HG03439 (cell line): Measurements from ENCODE around the gene RTL10.

Source experiments
- ATAC-seq: cut with Tn5 transposase; IDR thresholded peaks from one replicate; pipeline ENCODE4 v1.9.1; 2021; ENCODE audit warnings: mild to moderate bottlenecking, moderate library complexity; ENCODE audit not compliant: unreplicated experiment

The RTL10 gene

GRCh38 chr22:19826619-19826950 lies 28.1 kb downstream of the RTL10 start:
- no peak for ATAC-seq

- no peak for ATAC-seq
Observed at GRCh38 chr22:19825904-19826618, 28.6 kb downstream of the RTL10 start.

DNA sequence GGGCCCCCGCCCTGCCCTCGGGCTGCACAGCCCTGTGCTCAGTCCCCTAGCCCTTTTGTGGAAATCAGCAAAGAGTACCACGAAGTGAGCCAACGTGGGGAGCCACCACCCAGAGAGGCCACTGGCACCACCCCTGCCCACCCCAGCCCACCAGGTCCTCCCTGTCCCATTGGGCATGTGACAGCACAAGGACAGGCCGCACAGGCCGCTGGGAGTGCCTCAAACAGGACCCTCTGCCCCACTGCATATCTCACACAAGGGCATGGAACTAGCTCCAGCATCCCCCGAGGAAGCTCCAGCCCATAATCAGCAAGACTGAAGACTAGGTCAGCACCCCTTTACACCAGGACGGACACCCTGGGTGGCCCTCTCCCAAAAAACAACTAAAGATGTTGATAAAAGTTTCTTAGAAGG lies 29.7 kb downstream of the RTL10 start:
- ATAC-seq: no peak

DNA sequence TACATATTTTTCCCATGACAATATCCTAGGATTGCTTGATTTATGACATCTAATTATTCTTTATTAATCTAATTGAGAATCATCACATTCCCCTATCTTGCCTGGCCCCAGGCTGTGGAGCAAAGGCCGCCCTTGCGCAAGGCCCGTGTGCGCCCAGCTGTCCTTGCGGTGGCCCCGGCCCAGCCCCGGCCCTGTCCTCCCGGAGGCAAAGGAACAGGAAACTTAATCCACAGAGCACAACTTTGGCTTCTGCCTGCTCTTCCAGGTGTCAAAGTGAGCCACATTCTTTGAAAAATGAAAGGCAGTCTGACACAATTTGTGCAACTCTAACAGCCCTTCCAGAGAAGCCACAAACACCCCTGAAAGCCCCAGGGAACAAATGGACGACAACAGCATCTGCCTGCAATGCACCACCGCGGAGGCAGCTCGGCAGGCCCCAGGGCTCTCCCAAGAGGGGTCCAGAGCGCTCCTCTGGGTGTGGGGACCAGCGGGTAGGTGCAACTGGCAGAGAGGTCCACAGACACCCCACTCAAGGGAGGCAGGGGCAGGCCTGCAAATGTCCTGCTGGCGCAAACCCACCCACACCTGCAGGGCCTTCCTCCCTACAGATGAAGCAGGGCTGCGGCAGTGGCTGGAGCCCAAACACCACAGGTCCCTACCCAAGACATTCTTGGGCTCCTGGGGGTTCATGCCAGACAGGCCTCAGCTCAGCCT lies 30.3 kb downstream of the RTL10 start:
- ATAC-seq: no peak

GRCh38 chr22:19823902-19824211 lies 30.8 kb downstream of the RTL10 start:
- ATAC-seq: no peak

DNA sequence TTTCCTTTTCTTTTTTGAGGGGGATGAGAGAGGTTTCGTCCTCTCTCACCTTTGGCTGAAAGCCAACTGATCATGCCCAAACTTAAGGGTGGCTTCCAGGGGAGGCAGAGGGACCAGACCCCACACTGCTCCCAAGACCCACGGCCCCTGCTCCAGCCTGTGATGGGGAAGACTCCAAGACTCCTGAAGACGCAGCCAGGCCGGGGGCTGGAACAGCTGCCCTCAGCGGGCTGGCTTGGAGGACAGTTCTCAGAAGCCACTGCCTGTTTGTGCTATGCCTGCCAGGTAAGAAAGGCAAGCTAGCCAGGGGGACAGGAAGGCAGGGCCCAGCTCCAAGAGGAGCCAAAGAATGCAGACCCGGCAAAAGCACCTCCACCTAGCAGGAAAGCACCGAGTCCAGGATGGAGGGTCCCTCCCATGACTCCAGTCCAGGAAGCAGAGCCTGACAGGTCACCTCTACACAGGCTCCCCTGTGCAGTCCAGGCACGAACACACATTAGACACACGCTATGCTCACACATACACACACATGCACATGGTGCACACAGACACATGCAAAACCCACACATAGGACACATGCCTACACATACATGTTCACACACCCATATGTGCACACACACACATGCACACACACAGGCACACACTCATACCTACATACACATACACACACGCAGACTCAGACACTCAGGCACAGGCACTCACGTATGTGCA lies 31.3 kb downstream of the RTL10 start:
- ATAC-seq: no peak

DNA sequence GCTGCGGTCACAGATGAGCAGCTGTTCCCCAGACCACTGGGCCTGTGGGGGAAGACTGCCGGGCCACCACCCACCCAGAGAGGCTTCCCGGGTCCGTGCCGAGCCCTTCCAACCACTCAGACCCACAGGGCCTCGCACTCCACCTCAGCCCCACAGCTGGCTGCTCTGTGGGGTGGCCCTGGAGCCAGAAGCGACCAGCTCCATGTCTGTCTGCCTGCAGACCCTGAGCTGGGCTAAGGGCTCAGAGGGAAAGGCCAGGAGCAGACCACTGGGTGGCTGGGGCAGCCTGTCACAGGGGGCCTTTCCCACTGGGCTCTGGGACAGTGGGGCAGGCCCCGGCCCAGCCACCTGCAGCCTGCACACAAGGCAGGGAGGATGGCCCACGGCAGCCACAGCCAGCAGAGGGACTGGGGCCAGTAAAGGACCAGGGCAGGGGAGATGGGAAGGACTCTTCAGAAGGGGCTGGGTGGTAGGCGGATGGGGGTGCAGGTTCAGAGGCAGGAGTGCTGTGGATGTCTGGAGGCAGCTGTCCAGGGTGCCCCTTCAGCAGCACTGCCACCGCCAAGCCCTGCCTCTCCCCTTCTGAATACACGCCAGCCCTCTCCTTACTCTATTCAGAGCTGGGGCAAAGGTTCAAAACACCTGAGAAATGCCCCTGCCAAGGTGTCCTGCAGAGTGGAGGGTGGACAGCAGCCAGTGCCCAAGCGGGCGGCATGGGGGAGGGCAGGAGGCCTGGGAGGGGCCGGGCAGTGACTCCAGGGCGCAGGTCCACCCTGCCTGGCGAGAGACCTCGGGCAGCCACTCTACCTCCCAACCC lies 32.2 kb downstream of the RTL10 start:
- no peak for ATAC-seq

GRCh38 chr22:19821523-19822300 lies 33.0 kb downstream of the RTL10 start:
- ATAC-seq: no peak

- ATAC-seq: no peak
Observed at GRCh38 chr22:19820880-19821522, 33.7 kb downstream of the RTL10 start.

DNA sequence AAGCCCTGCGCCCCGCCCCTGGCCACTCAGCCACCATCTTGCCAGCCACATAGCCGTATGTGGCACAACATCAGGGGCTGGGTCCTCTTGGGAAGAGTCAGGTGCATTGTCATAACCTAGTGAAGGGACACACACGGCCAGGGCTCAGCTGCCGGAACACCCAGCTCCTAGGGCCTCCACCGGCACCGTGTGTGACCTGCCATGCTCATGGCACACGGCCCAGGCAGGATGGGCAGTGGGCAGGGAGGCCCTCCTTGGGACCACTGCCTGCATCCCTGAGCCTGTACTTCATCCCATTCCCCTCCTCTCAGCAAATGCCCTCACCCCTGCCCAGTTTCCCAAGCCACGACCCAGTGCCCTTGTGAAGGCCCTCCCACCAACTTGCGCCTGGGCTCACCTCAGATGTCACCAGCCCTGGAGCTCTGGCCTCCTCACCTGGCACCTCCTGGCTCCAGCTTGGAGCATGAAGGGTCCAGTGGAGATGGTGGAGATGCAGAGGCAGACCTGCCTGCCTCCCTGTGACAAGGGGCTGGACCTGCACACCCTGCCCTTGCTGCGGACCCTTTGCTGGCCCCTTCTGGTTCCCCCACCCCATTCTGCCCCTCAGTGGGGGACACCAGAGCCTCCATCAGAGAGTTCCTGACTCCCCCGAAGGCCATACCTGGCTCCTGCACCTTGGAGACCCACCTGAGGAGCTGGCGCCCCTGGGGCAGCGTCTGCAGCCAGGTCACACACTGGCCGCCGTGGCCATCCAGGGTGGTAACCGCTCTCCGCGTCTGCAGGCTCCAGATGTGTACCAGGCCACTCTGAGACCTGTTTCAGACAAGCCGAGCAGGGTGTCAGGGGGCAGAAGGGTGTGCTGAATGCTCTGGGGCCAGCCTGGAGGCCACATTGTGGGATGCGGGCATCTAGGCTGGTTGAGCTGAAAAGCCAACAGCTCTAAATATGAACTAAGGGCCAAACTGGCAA lies 34.5 kb downstream of the RTL10 start:
- ATAC-seq: no peak

GRCh38 chr22:19819208-19819910 lies 35.3 kb downstream of the RTL10 start:
- ATAC-seq: no peak

GRCh38 chr22:19818324-19819207 lies 36.1 kb downstream of the RTL10 start:
- no peak for ATAC-seq

- ATAC-seq: no peak
Observed at GRCh38 chr22:19816372-19817119, 38.1 kb downstream of the RTL10 start.

DNA sequence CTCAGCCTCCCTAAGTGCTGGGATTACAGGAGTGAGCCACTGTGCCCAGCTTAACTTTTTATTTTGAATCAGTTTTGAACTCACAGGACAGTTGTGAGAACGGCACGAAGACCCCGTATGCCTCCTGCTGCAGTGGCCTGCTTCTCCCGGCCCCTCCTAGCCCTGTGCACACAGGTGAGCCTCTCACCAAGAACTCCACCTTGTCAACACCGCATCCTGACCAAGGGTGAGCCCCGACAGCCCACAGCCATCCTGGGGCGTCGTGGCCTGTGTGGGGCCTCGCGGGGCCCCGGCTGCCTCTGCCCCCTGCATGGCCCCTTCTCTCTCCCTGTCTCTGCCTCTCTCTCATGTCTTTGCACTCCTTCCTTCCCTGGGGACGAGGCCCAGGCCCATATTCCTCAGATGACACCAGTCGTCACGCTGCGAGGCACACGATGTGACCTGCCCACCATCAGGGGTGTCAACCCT lies 38.8 kb downstream of the RTL10 start:
- ATAC-seq: no peak

- no peak for ATAC-seq
Observed at GRCh38 chr22:19815093-19815822, 39.4 kb downstream of the RTL10 start.

- no peak for ATAC-seq
Observed at GRCh38 chr22:19814428-19814827, 40.2 kb downstream of the RTL10 start.
